ENCODE results near the gene THG1L.
"Not testable (repeated sequence)": the region's sequence is repeated elsewhere in the genome, so short reads cannot be mapped to it uniquely, and the experiment has no call there.

THG1L gene

GRCh38 chr5:157731272-157732129 is at the start of gene THG1L:
Gene THG1L, plus strand, starts transcription at chr5:157731420. Its CDS starts 21 bp downstream, at chr5:157731441.
- Histone ChIP-seq H3K27ac (ENCODE audit: low read length) (peak within 1 kb of the TSS; percentile 55), H3K4me3 (ENCODE audit: low read length) (peak within 1 kb of the TSS; percentile 91), H3K36me3 (ENCODE audit: insufficient read depth, low read depth, low read length) (peaks cover 29% of the 10 kb centered on the region), H3K4me1 (ENCODE audit: insufficient read depth, low read length) (0 out of 2 replicates have a peak, but pooled peaks cover 3% of the 10 kb centered on the region), H3K9ac (ENCODE audit: low read depth, low read length) (peak within 1 kb of the TSS; percentile 87; the same call in 1 of the 2 replicates), H3K27me3 (ENCODE audit: insufficient read depth, low read length) (no peaks in the 10 kb centered on the region), H3K9me3 (ENCODE audit: insufficient read depth, low read depth, low read length) (no peaks in the 10 kb centered on the region)

GRCh38 chr5:157682257-157682656 is 49.0 kb upstream of the THG1L start:
- Histone ChIP-seq H3K4me1 (ENCODE audit: insufficient read depth, low read length) (no peaks in the 10 kb centered on the region), H3K9me3 (ENCODE audit: insufficient read depth, low read depth, low read length) (no peaks in the 10 kb centered on the region), H3K27me3 (ENCODE audit: insufficient read depth, low read length) (no peaks in the 10 kb centered on the region), H3K36me3 (ENCODE audit: insufficient read depth, low read depth, low read length) (no peaks in the 10 kb centered on the region), H3K4me3 (ENCODE audit: low read length) (no peak overlapping the region), H3K9ac (ENCODE audit: low read depth, low read length) (no peak overlapping the region), H3K27ac (ENCODE audit: low read length) (no peak overlapping the region)

GRCh38 chr5:157686276-157687197 is 44.7 kb upstream of the THG1L start:
- not testable (repeated sequence) for H3K27ac ChIP-seq (ENCODE audit: low read length); H3K4me1 ChIP-seq (ENCODE audit: insufficient read depth, low read length); H3K4me3 ChIP-seq (ENCODE audit: low read length); H3K27me3 ChIP-seq (ENCODE audit: insufficient read depth, low read length); H3K9ac ChIP-seq (ENCODE audit: low read depth, low read length); H3K9me3 ChIP-seq (ENCODE audit: insufficient read depth, low read depth, low read length); H3K36me3 ChIP-seq (ENCODE audit: insufficient read depth, low read depth, low read length)

- no peak overlapping the region for H3K9ac ChIP-seq (ENCODE audit: low read depth, low read length)
- H3K9me3 ChIP-seq (ENCODE audit: insufficient read depth, low read depth, low read length): no peaks in the 10 kb centered on the region
- H3K4me3 ChIP-seq (ENCODE audit: low read length): no peak overlapping the region
- H3K36me3 ChIP-seq (ENCODE audit: insufficient read depth, low read depth, low read length): no peaks in the 10 kb centered on the region
- no peak overlapping the region for H3K27ac ChIP-seq (ENCODE audit: low read length)
- no peaks in the 10 kb centered on the region for H3K4me1 ChIP-seq (ENCODE audit: insufficient read depth, low read length)
- no peaks in the 10 kb centered on the region for H3K27me3 ChIP-seq (ENCODE audit: insufficient read depth, low read length)
Observed at GRCh38 chr5:157687198-157687554, 44.0 kb upstream of the THG1L start.

GRCh38 chr5:157689942-157690689 is 41.1 kb upstream of the THG1L start:
- no peaks in the 10 kb centered on the region for H3K27me3 ChIP-seq (ENCODE audit: insufficient read depth, low read length)
- no peak overlapping the region for H3K4me3 ChIP-seq (ENCODE audit: low read length)
- H3K36me3 ChIP-seq (ENCODE audit: insufficient read depth, low read depth, low read length): no peaks in the 10 kb centered on the region
- no peak overlapping the region for H3K9ac ChIP-seq (ENCODE audit: low read depth, low read length)
- H3K4me1 ChIP-seq (ENCODE audit: insufficient read depth, low read length): no peaks in the 10 kb centered on the region
- H3K9me3 ChIP-seq (ENCODE audit: insufficient read depth, low read depth, low read length): no peaks in the 10 kb centered on the region
- H3K27ac ChIP-seq (ENCODE audit: low read length): no peak overlapping the region

GRCh38 chr5:157690690-157691433 is 40.4 kb upstream of the THG1L start:
- H3K36me3 ChIP-seq (ENCODE audit: insufficient read depth, low read depth, low read length): no peaks in the 10 kb centered on the region
- H3K4me1 ChIP-seq (ENCODE audit: insufficient read depth, low read length): no peaks in the 10 kb centered on the region
- no peak overlapping the region for H3K9ac ChIP-seq (ENCODE audit: low read depth, low read length)
- no peaks in the 10 kb centered on the region for H3K9me3 ChIP-seq (ENCODE audit: insufficient read depth, low read depth, low read length)
- H3K4me3 ChIP-seq (ENCODE audit: low read length): no peak overlapping the region
- no peaks in the 10 kb centered on the region for H3K27me3 ChIP-seq (ENCODE audit: insufficient read depth, low read length)
- H3K27ac ChIP-seq (ENCODE audit: low read length): no peak overlapping the region

GRCh38 chr5:157693816-157694215 is 37.4 kb upstream of the THG1L start:
- not testable (repeated sequence) for H3K4me1 ChIP-seq (ENCODE audit: insufficient read depth, low read length); H3K27ac ChIP-seq (ENCODE audit: low read length); H3K27me3 ChIP-seq (ENCODE audit: insufficient read depth, low read length); H3K4me3 ChIP-seq (ENCODE audit: low read length); H3K9ac ChIP-seq (ENCODE audit: low read depth, low read length); H3K36me3 ChIP-seq (ENCODE audit: insufficient read depth, low read depth, low read length)
- peaks cover 16% of the 10 kb centered on the region for H3K9me3 ChIP-seq (ENCODE audit: insufficient read depth, low read depth, low read length)

GRCh38 chr5:157696154-157696553 is 35.1 kb upstream of the THG1L start:
- not testable (repeated sequence) for H3K9ac ChIP-seq (ENCODE audit: low read depth, low read length); H3K36me3 ChIP-seq (ENCODE audit: insufficient read depth, low read depth, low read length); H3K27ac ChIP-seq (ENCODE audit: low read length); H3K4me1 ChIP-seq (ENCODE audit: insufficient read depth, low read length); H3K4me3 ChIP-seq (ENCODE audit: low read length); H3K27me3 ChIP-seq (ENCODE audit: insufficient read depth, low read length)
- peaks cover 32% of the 10 kb centered on the region for H3K9me3 ChIP-seq (ENCODE audit: insufficient read depth, low read depth, low read length)

- not testable (repeated sequence) for H3K4me3 ChIP-seq (ENCODE audit: low read length); H3K27me3 ChIP-seq (ENCODE audit: insufficient read depth, low read length); H3K4me1 ChIP-seq (ENCODE audit: insufficient read depth, low read length); H3K27ac ChIP-seq (ENCODE audit: low read length); H3K36me3 ChIP-seq (ENCODE audit: insufficient read depth, low read depth, low read length); H3K9ac ChIP-seq (ENCODE audit: low read depth, low read length)
- peaks cover 32% of the 10 kb centered on the region for H3K9me3 ChIP-seq (ENCODE audit: insufficient read depth, low read depth, low read length)
Observed at GRCh38 chr5:157698674-157699073, 32.5 kb upstream of the THG1L start.

GRCh38 chr5:157703736-157704135 is 27.5 kb upstream of the THG1L start:
- Histone ChIP-seq H3K9ac (ENCODE audit: low read depth, low read length) (no peak overlapping the region), H3K4me3 (ENCODE audit: low read length) (no peak overlapping the region), H3K27me3 (ENCODE audit: insufficient read depth, low read length) (no peaks in the 10 kb centered on the region), H3K36me3 (ENCODE audit: insufficient read depth, low read depth, low read length) (no peaks in the 10 kb centered on the region), H3K27ac (ENCODE audit: low read length) (no peak overlapping the region), H3K9me3 (ENCODE audit: insufficient read depth, low read depth, low read length) (peaks cover 17% of the 10 kb centered on the region), H3K4me1 (ENCODE audit: insufficient read depth, low read length) (no peaks in the 10 kb centered on the region)

- H3K9ac ChIP-seq (ENCODE audit: low read depth, low read length): no peak overlapping the region
- no peaks in the 10 kb centered on the region for H3K36me3 ChIP-seq (ENCODE audit: insufficient read depth, low read depth, low read length)
- no peaks in the 10 kb centered on the region for H3K4me1 ChIP-seq (ENCODE audit: insufficient read depth, low read length)
- H3K27ac ChIP-seq (ENCODE audit: low read length): no peak overlapping the region
- H3K9me3 ChIP-seq (ENCODE audit: insufficient read depth, low read depth, low read length): no peaks in the 10 kb centered on the region
- no peaks in the 10 kb centered on the region for H3K27me3 ChIP-seq (ENCODE audit: insufficient read depth, low read length)
- no peak overlapping the region for H3K4me3 ChIP-seq (ENCODE audit: low read length)
Observed at GRCh38 chr5:157708866-157709265, 22.4 kb upstream of the THG1L start.
